ENCODE results near the gene TMEM185B.

DNA sequence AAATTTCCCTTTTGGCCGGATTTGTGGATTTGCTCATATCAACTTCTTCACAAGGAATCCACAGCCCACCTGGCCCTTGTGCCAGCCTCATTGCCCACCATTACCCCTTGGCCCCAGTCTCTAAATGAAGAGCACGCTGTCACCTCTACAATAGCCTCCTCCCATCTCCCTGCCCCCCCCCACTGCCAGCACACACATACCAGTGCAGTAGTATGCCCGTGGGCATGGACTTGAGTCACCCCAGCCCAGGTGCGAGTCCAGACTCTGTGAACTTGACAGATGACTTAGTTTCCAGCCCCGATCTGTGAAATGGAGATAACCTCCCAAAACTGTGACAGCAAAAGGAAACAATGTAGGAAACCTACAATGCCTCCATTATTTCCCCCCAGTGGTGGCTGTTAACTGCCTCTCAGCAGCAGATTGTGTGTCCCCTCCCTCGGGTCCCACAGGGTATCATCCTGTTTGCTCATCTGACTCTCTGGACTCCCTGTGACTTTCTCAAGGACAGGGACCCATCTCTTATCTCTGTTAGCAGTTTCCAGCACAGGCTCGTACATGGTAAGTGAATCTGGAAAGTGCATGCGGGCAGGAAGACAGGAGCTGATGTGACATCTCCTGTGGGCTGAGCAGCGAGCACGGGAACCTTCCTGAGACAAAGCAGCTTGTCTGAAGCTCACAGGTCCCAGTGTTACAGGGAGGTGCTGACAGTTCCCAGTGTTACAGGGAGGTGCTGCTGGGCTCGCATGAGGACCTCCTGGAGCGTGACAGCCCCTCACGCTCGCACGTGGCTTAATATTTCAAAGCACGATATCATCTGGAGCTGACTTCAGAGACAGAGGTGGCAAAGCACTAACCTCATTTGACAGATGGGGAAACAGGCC, 4.2 kb upstream of the TMEM185B start:
- no peak for TF ChIP-seq POLR2AphosphoS5 (IDR thresholded peaks at IDR 0.05)
- TF ChIP-seq CTCF (IDR thresholded peaks at IDR 0.05), result no peak
- TF ChIP-seq POLR2A (IDR thresholded peaks at IDR 0.05), result no peak

Data from suprapubic skin (tissue), 4 donors.